IPS-18a (cell line): ENCODE data around the gene CBFA2T3.

Experiments used
- H3K27ac ChIP-seq: one replicate; pipeline ENCODE4 v1.5.1; 2013; ENCODE audit warnings: low read length
- H3K27me3 ChIP-seq: one replicate; pipeline ENCODE4 v1.6.1; 2013; ENCODE audit warnings: mild to moderate bottlenecking, low read length; ENCODE audit not compliant: control insufficient read depth, insufficient read depth
- H3K36me3 ChIP-seq: one replicate; pipeline ENCODE4 v1.6.1; 2013; ENCODE audit warnings: low read depth, low read length; ENCODE audit not compliant: control insufficient read depth
- H3K4me1 ChIP-seq: one replicate; pipeline ENCODE4 v1.6.1; 2013; ENCODE audit warnings: low read depth, low read length; ENCODE audit not compliant: control insufficient read depth
- H3K4me3 ChIP-seq: one replicate; pipeline ENCODE4 v1.5.1; 2013; ENCODE audit warnings: low read length
- H3K9ac ChIP-seq: one replicate; pipeline ENCODE4 v1.6.1; 2013; ENCODE audit warnings: mild to moderate bottlenecking, low read length, moderate library complexity
- H3K9me3 ChIP-seq: one replicate; pipeline ENCODE4 v1.6.1; 2013; ENCODE audit warnings: low read depth, low read length; ENCODE audit not compliant: control insufficient read depth

The CBFA2T3 gene

GRCh38 chr16:88936556-88937205 is 40.3 kb downstream of the CBFA2T3 start:
- Histone ChIP-seq H3K4me1 (no peaks in the 10 kb centered on the region), H3K36me3 (no peaks in the 10 kb centered on the region), H3K9me3 (no peaks in the 10 kb centered on the region), H3K27ac (no peak overlapping the region), H3K27me3 (peaks cover 33% of the 10 kb centered on the region), H3K4me3 (no peak overlapping the region), H3K9ac (no peak overlapping the region)

GRCh38 chr16:88936008-88936555 is 40.9 kb downstream of the CBFA2T3 start:
- no peaks in the 10 kb centered on the region for H3K4me1 ChIP-seq
- no peak overlapping the region for H3K9ac ChIP-seq
- no peaks in the 10 kb centered on the region for H3K36me3 ChIP-seq
- H3K4me3 ChIP-seq, result no peak overlapping the region
- H3K27ac ChIP-seq, result no peak overlapping the region
- no peaks in the 10 kb centered on the region for H3K9me3 ChIP-seq
- H3K27me3 ChIP-seq, result peaks cover 33% of the 10 kb centered on the region

GRCh38 chr16:88934066-88934667 is 42.8 kb downstream of the CBFA2T3 start:
- no peak overlapping the region for H3K9ac ChIP-seq
- H3K4me3 ChIP-seq, result no peak overlapping the region
- H3K36me3 ChIP-seq, result no peaks in the 10 kb centered on the region
- no peaks in the 10 kb centered on the region for H3K9me3 ChIP-seq
- H3K27ac ChIP-seq, result no peak overlapping the region
- peaks cover 15% of the 10 kb centered on the region for H3K27me3 ChIP-seq
- no peaks in the 10 kb centered on the region for H3K4me1 ChIP-seq

DNA sequence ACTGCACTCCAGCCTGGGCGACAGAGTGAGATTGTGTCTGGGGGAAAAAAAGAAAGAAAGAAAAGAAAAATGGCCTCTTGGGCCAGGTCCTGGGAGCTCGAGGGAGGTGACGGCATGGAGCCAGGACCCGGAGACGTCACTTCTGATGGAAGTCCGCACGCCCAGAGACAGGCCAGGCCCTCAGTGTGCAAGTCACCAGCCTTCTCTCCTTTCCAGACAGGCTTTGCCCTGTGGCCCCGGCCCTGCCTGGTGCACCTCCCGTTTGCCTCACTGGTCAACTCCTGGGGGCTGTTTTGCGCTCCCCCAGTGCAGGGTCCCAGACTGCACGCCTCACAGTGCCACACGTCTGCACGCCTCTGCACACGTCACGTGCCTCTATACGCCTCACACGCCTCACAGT is 44.1 kb downstream of the CBFA2T3 start:
- Histone ChIP-seq H3K9ac (no peak overlapping the region), H3K27ac (no peak overlapping the region), H3K9me3 (no peaks in the 10 kb centered on the region), H3K4me3 (no peak overlapping the region), H3K27me3 (peaks cover 4% of the 10 kb centered on the region), H3K36me3 (no peaks in the 10 kb centered on the region), H3K4me1 (no peaks in the 10 kb centered on the region)

GRCh38 chr16:88931936-88932335 is 45.1 kb downstream of the CBFA2T3 start:
- Histone ChIP-seq H3K4me1 (no peaks in the 10 kb centered on the region), H3K27me3 (no peaks in the 10 kb centered on the region), H3K9me3 (no peaks in the 10 kb centered on the region), H3K9ac (no peak overlapping the region), H3K36me3 (no peaks in the 10 kb centered on the region), H3K27ac (no peak overlapping the region), H3K4me3 (no peak overlapping the region)

DNA sequence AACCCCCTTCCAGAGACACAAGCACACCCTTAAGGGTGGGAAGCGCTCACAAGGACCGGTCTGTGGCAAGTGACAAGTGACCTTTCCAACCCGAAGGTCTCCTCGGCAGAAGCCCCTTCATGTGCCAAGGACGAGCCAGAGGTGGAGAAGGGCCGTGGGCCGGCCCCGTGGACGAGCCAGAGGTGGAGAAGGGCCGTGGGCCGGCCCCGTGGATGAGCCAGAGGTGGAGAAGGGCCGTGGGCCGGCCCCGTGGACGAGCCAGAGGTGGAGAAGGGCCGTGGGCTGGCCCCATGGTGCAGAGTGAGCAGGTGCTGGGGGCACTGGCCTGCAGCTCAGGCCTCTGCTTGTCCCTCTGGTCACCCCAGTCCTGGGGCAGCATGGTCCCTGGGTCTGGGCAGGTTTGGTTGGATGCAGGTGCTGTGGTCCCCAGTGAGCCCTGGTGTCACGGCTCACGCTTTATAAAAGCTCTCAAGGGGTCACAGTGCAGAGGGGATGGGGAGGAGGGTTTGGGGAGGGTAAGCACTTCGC is 45.6 kb downstream of the CBFA2T3 start:
- Histone ChIP-seq H3K9ac (no peak overlapping the region), H3K4me1 (no peaks in the 10 kb centered on the region), H3K36me3 (no peaks in the 10 kb centered on the region), H3K9me3 (no peaks in the 10 kb centered on the region), H3K4me3 (no peak overlapping the region), H3K27ac (no peak overlapping the region), H3K27me3 (no peaks in the 10 kb centered on the region)

GRCh38 chr16:88930716-88931115 is 46.3 kb downstream of the CBFA2T3 start:
- H3K27me3 ChIP-seq, result no peaks in the 10 kb centered on the region
- no peaks in the 10 kb centered on the region for H3K36me3 ChIP-seq
- H3K9me3 ChIP-seq, result no peaks in the 10 kb centered on the region
- no peak overlapping the region for H3K27ac ChIP-seq
- no peak overlapping the region for H3K9ac ChIP-seq
- H3K4me3 ChIP-seq, result no peak overlapping the region
- H3K4me1 ChIP-seq, result peaks cover 4% of the 10 kb centered on the region

DNA sequence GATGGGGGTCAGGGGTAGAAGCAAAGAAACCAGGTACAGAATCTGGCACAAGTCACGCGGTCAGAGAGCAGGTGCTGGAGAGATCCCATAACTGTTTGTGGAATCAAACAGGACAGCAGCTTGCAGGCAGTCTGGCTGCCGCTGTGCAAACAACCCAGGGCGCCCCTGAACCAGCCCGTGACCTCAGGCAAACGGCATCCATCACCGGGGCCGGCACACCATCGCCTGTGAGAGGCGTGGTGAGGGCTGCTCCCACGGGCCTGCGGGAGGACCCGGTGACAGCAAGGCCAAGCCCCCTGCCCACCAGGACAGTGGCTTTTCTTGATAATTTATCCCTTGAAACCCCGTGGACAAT is 47.9 kb downstream of the CBFA2T3 start:
- Histone ChIP-seq H3K27ac (no peak overlapping the region), H3K4me1 (peaks cover 4% of the 10 kb centered on the region), H3K27me3 (no peaks in the 10 kb centered on the region), H3K9ac (no peak overlapping the region), H3K4me3 (no peak overlapping the region), H3K36me3 (no peaks in the 10 kb centered on the region), H3K9me3 (no peaks in the 10 kb centered on the region)

GRCh38 chr16:88928405-88929090 is 48.5 kb downstream of the CBFA2T3 start:
- H3K27ac ChIP-seq, result no peak overlapping the region
- H3K36me3 ChIP-seq, result no peaks in the 10 kb centered on the region
- H3K4me1 ChIP-seq, result peaks cover 4% of the 10 kb centered on the region

GRCh38 chr16:88927661-88928060 is 49.3 kb downstream of the CBFA2T3 start:
- no peaks in the 10 kb centered on the region for H3K27me3 ChIP-seq
- H3K36me3 ChIP-seq, result no peaks in the 10 kb centered on the region
- H3K9me3 ChIP-seq, result no peaks in the 10 kb centered on the region
- no peak overlapping the region for H3K9ac ChIP-seq
- no peak overlapping the region for H3K27ac ChIP-seq
- H3K4me3 ChIP-seq, result no peak overlapping the region
- H3K4me1 ChIP-seq, result peaks cover 4% of the 10 kb centered on the region

More at GRCh38 chr16:88928405-88929090, 48.5 kb downstream of the CBFA2T3 start:
- H3K27me3 ChIP-seq, result no peaks in the 10 kb centered on the region
- no peak overlapping the region for H3K4me3 ChIP-seq
- H3K9me3 ChIP-seq, result no peaks in the 10 kb centered on the region
- H3K9ac ChIP-seq, result no peak overlapping the region

- Histone ChIP-seq H3K4me3 (no peak overlapping the region), H3K27ac (no peak overlapping the region), H3K9ac (no peak overlapping the region), H3K27me3 (no peaks in the 10 kb centered on the region), H3K4me1 (peaks cover 4% of the 10 kb centered on the region), H3K36me3 (no peaks in the 10 kb centered on the region), H3K9me3 (no peaks in the 10 kb centered on the region)
Observed at GRCh38 chr16:88927010-88927409, 50.0 kb downstream of the CBFA2T3 start.
